CD4-positive, alpha-beta T cell (primary cell): ENCODE measurements around the gene MAML2. TPM values are rescaled to one million over a fixed set of nuclear protein-coding genes. Genes with fewer than 3 reads are reported as not detected.

Source experiments
- ATAC-seq: fragments of 200-7000 bp; cut with Tn5 transposase; one replicate; pipeline ENCODE4 v1.10.0; 2022; ENCODE audit warnings: mild to moderate bottlenecking; ENCODE audit not compliant: poor library complexity
- CTCF ChIA-PET: fragments of 350-600 bp; sonication (Branson Sonifier 250); formaldehyde crosslinking; loops from one replicate; lab custom pipeline; 2021; ENCODE audit warnings: antibody characterized with exemption, inconsistent platforms; lab: Charles Lee
- POLR2A ChIA-PET: fragments of 350-600 bp; sonication (Branson Sonifier 250); formaldehyde crosslinking; loops from one replicate; lab custom pipeline; 2021; ENCODE audit warnings: antibody characterized with exemption, inconsistent platforms; lab: Charles Lee
- DNase-seq, 14 experiments: peaks; one replicate each; pipeline ENCODE4 v3.0.0-alpha.2; 2013 to 2020; ENCODE audit warnings: mixed read lengths in 2 of 14
- H3K27ac ChIP-seq, 2 donors: one replicate each; pipeline versions ENCODE4 v1.5.1 to v1.7.0; 2013; ENCODE audit warnings: low read length in 2 of 2, low read depth in 1 of 2, mild to moderate bottlenecking in 1 of 2
- H3K27me3 ChIP-seq, 2 experiments: 1 replicate in 1 of 2; 2 replicates in 1 of 2; pipeline versions ENCODE4 v1.6.1 to v1.7.0; 2013; ENCODE audit warnings: low read length in 2 of 2, control low read depth in 1 of 2, mild to moderate bottlenecking in 1 of 2, moderate library complexity in 1 of 2; ENCODE audit not compliant: insufficient read depth in 2 of 2, control insufficient read depth in 1 of 2
- H3K36me3 ChIP-seq: one replicate; pipeline ENCODE4 v1.6.1; 2013; ENCODE audit warnings: low read length, control low read depth; ENCODE audit not compliant: insufficient read depth
- H3K4me1 ChIP-seq: one replicate; pipeline ENCODE4 v1.6.1; 2013; ENCODE audit warnings: low read length, control low read depth; ENCODE audit not compliant: insufficient read depth
- H3K4me3 ChIP-seq: one replicate; pipeline ENCODE4 v1.5.1; 2013; ENCODE audit warnings: mild to moderate bottlenecking, low read length, moderate library complexity
- H3K9me3 ChIP-seq, 2 experiments: 1 replicate in 1 of 2; 2 replicates in 1 of 2; pipeline versions ENCODE4 v1.6.1 to v1.7.0; 2013; ENCODE audit warnings: low read length in 2 of 2, mild to moderate bottlenecking in 2 of 2, control low read depth in 1 of 2, moderate library complexity in 1 of 2; ENCODE audit not compliant: control insufficient read depth in 1 of 2, insufficient read depth in 1 of 2
- H3K27ac Mint-ChIP-seq: one replicate; pipeline ENCODE4 v1.8.0; 2020; ENCODE audit warnings: mixed read lengths
- H3K27me3 Mint-ChIP-seq: one replicate; pipeline ENCODE4 v1.8.0; 2021; ENCODE audit warnings: mixed read lengths
- H3K36me3 Mint-ChIP-seq: one replicate; pipeline ENCODE4 v1.8.0; 2021; ENCODE audit warnings: low read depth, mixed read lengths
- H3K4me1 Mint-ChIP-seq: one replicate; pipeline ENCODE4 v1.8.0; 2021; ENCODE audit warnings: low read depth, mixed read lengths
- H3K4me3 Mint-ChIP-seq: one replicate; pipeline ENCODE4 v1.8.0; 2020; ENCODE audit warnings: mild to moderate bottlenecking, mixed read lengths
- H3K9me3 Mint-ChIP-seq: one replicate; pipeline ENCODE4 v1.8.0; 2020; ENCODE audit warnings: mixed read lengths
- intact Hi-C, 2 experiments: fragments of 100-400 bp; cut with DNase I in 1 of 2; cut with micrococcal nuclease in 1 of 2; formaldehyde crosslinking; loops; one replicate each; pipeline versions ENCODE4 v1.15.1 to v1.9.0; 2023 to 2025; cut with DNase I, micrococcal nuclease
- total RNA-seq, 174 experiments: library from RNA in 2 of 174; stranded (reverse) in 2 of 174; gene quantifications; one replicate each; pipeline ENCODE4 v1.2.3 and lab custom pipeline; 2021 to 2026
- TF ChIP-seq, protein P1 (sequence below): fragments of 200-600 bp; IDR thresholded peaks from one replicate; pipeline ENCODE4 v1.8.0; 2022; ENCODE audit warnings: antibody characterized with exemption, mild to moderate bottlenecking

The MAML2 gene
- total RNA-seq, 2 experiments from 2014 or later, result 58.8 to 59.8 TPM

GRCh38 chr11:95950905-95951304 lies 392.1 kb downstream of the MAML2 start:
- Mint-ChIP-seq H3K27ac (no peak overlapping the region), H3K36me3 (peaks cover 8% of the 10 kb centered on the region), H3K9me3 (peaks cover 10% of the 10 kb centered on the region), H3K4me3 (no peak overlapping the region), H3K27me3 (no peaks in the 10 kb centered on the region), H3K4me1 (no peaks in the 10 kb centered on the region)
- H3K27me3 ChIP-seq, result no peaks in the 10 kb centered on the region
- peaks cover 0 to 7% of the 10 kb centered on the region in 2 experiments for H3K9me3 ChIP-seq
- no peak overlapping the region for H3K4me3 ChIP-seq
- intact Hi-C loops, result no loop called here
- CTCF ChIA-PET, result no interaction called here
- DNase-seq, result no peak
- POLR2A ChIA-PET, result no interaction called here
- no peaks in the 10 kb centered on the region for H3K4me1 ChIP-seq
- no peak overlapping the region for H3K27ac ChIP-seq
- no peak for ATAC-seq
- no peaks in the 10 kb centered on the region for H3K36me3 ChIP-seq
- TF ChIP-seq, protein P1, sequence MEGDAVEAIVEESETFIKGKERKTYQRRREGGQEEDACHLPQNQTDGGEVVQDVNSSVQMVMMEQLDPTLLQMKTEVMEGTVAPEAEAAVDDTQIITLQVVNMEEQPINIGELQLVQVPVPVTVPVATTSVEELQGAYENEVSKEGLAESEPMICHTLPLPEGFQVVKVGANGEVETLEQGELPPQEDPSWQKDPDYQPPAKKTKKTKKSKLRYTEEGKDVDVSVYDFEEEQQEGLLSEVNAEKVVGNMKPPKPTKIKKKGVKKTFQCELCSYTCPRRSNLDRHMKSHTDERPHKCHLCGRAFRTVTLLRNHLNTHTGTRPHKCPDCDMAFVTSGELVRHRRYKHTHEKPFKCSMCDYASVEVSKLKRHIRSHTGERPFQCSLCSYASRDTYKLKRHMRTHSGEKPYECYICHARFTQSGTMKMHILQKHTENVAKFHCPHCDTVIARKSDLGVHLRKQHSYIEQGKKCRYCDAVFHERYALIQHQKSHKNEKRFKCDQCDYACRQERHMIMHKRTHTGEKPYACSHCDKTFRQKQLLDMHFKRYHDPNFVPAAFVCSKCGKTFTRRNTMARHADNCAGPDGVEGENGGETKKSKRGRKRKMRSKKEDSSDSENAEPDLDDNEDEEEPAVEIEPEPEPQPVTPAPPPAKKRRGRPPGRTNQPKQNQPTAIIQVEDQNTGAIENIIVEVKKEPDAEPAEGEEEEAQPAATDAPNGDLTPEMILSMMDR, result no peak

GRCh38 chr11:95948637-95949036 lies 394.4 kb downstream of the MAML2 start:
- H3K36me3 Mint-ChIP-seq, result peaks cover 16% of the 10 kb centered on the region
- H3K27me3 Mint-ChIP-seq, result no peaks in the 10 kb centered on the region
- H3K27me3 ChIP-seq, result no peaks in the 10 kb centered on the region
- peaks cover 10% of the 10 kb centered on the region for H3K9me3 Mint-ChIP-seq
- no peak overlapping the region for H3K4me3 ChIP-seq
- no peak overlapping the region for H3K27ac Mint-ChIP-seq
- ATAC-seq (no peak), DNase-seq (no peak)
- no peaks in the 10 kb centered on the region for H3K36me3 ChIP-seq
- TF ChIP-seq, protein P1, result no peak
- no peak overlapping the region for H3K27ac ChIP-seq
- ChIA-PET POLR2A (no interaction called here), CTCF (no interaction called here)
- H3K9me3 ChIP-seq, result peaks cover 13 to 15% of the 10 kb centered on the region in 2 experiments
- intact Hi-C loops, result no loop called here
- H3K4me1 ChIP-seq, result no peaks in the 10 kb centered on the region
- H3K4me1 Mint-ChIP-seq, result no peaks in the 10 kb centered on the region
- no peak overlapping the region for H3K4me3 Mint-ChIP-seq

DNA sequence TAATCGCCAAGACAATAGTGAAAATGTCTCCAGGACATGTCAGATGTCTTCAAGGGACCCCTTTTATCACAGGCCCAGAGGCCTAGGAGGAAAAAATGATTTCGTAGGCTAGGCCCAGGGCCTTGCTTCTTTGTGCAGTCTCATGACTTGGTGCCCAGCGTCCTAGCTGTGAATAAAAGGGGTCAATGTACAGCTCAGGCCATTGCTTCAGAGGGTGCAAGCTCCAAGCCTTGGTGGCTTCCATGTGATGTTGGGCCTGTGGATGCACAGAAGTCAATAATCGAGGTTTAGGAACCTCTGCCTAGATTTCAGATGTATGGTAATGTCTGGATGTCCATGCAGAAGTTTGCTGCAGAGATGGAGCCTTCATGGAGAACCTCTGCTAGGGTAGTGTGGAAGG lies 398.4 kb downstream of the MAML2 start:
- DNase-seq (no peak), ATAC-seq (no peak)
- Histone ChIP-seq H3K27me3 (no peaks in the 10 kb centered on the region), H3K4me1 (no peaks in the 10 kb centered on the region), H3K27ac (no peak overlapping the region), H3K36me3 (no peaks in the 10 kb centered on the region), H3K9me3 (peaks cover 13 to 15% of the 10 kb centered on the region in 2 experiments), H3K4me3 (no peak overlapping the region)
- TF ChIP-seq, protein P1, result no peak
- no peak overlapping the region for H3K4me3 Mint-ChIP-seq
- peaks cover 16% of the 10 kb centered on the region for H3K36me3 Mint-ChIP-seq
- intact Hi-C loops, result no loop called here
- ChIA-PET POLR2A (no interaction called here), CTCF (no interaction called here)
- peaks cover 8% of the 10 kb centered on the region for H3K9me3 Mint-ChIP-seq
- H3K27ac Mint-ChIP-seq, result no peak overlapping the region
- H3K4me1 Mint-ChIP-seq, result no peaks in the 10 kb centered on the region
- H3K27me3 Mint-ChIP-seq, result no peaks in the 10 kb centered on the region
